Astrocyte of the cerebellum (primary cell): ENCODE measurements around the gene HOXC9.

Experiments
- DNase-seq: peaks from one replicate; pipeline ENCODE4 v3.0.0-alpha.2; 2011; ENCODE audit warnings: low read depth
- H3K4me3 ChIP-seq: 2 replicates; pipeline ENCODE4 v1.5.1; 2011; ENCODE audit warnings: mild to moderate bottlenecking, low read depth, low read length, moderate library complexity
- in situ Hi-C: cut with HindIII; loops from 2 replicates; pipeline ENCODE4 v1.10.0; 2017; ENCODE audit warnings: low sequenced_read_pairs
- TF ChIP-seq, protein P1 (sequence below): IDR thresholded peaks from 2 replicates; pipeline ENCODE4 v1.5.1; 2012; ENCODE audit warnings: low read length, low read depth, moderate library complexity, mild to moderate bottlenecking; ENCODE audit errors: missing control alignments

Gene HOXC9

DNA sequence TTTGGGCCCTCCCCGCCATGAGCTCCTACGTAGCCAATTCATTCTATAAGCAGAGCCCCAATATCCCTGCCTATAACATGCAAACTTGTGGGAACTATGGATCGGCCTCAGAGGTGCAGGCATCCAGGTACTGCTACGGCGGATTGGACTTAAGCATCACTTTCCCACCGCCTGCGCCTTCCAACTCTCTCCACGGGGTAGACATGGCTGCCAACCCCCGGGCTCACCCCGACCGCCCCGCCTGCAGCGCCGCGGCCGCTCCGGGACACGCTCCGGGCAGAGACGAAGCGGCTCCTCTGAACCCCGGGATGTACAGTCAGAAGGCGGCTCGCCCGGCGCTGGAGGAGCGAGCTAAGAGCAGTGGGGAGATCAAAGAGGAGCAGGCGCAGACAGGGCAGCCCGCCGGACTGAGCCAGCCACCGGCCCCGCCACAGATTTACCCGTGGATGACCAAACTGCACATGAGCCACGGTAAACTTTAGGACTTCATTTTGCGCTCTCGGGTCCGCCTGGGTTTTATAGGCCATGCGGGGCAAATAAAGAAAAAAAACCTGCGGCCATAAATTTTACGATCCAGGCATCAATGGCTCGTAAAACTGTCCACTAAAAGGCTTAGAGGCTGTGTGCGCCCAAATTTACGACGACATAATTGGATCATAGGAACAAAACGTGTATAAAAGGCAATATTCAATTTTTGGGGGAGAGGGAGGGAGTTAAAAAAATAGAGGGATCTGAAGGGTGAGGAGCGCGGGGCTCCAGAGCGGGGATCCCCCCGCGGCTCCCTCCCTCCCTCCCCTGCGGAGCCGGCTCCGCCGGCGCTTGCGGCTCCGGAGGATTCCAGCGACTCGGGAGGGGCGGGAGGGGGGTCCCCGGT is 33.4 kb downstream of the HOXC9 start:
- in situ Hi-C loops = no loop called here
- no peak overlapping the region for H3K4me3 ChIP-seq
- DNase-seq = no peak
- TF ChIP-seq, protein P1, sequence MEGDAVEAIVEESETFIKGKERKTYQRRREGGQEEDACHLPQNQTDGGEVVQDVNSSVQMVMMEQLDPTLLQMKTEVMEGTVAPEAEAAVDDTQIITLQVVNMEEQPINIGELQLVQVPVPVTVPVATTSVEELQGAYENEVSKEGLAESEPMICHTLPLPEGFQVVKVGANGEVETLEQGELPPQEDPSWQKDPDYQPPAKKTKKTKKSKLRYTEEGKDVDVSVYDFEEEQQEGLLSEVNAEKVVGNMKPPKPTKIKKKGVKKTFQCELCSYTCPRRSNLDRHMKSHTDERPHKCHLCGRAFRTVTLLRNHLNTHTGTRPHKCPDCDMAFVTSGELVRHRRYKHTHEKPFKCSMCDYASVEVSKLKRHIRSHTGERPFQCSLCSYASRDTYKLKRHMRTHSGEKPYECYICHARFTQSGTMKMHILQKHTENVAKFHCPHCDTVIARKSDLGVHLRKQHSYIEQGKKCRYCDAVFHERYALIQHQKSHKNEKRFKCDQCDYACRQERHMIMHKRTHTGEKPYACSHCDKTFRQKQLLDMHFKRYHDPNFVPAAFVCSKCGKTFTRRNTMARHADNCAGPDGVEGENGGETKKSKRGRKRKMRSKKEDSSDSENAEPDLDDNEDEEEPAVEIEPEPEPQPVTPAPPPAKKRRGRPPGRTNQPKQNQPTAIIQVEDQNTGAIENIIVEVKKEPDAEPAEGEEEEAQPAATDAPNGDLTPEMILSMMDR = no peak

DNA sequence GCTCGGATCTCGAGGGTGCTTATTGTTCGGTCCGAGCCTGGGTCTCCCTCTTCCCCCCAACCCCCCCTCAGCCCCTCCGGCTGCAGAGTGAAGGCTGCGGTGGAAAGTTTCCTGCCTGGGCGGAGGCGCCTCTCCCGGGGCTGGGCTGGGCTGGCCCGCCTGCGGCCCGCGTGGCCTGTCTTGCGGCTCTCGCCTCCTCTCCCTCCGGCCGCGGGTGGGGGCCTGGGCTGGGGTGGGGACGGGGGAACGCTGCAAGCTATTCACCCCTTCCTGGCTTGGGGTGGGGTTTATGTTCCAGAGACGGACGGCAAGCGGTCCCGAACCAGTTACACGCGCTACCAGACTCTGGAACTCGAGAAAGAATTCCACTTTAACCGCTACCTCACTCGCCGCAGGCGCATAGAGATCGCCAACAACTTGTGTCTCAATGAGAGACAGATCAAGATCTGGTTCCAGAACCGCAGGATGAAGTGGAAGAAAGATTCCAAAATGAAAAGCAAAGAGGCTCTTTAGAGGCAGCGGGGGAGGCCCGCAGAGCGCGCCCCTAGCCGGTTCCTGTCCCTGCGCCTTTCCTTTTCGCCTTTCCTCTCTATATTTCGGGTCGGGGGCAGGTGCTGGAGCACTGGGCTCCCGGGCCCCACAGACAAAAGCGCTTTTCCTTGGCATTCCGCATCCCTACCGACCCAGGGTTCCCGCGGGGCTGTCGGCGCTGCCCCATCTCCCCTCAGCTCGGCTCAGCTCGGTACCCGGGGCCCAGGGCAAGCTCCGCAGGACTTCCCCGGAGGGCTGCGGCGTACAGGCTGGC is 34.2 kb downstream of the HOXC9 start:
- H3K4me3 ChIP-seq = no peak overlapping the region
- TF ChIP-seq, protein P1 = no peak
- no peak for DNase-seq
- in situ Hi-C loops = no loop called here

GRCh38 chr12:54034785-54035310 is 34.9 kb downstream of the HOXC9 start:
- H3K4me3 ChIP-seq = no peak overlapping the region
- no peak for DNase-seq
- TF ChIP-seq, protein P1 = no peak
- in situ Hi-C loops = no loop called here

GRCh38 chr12:54035568-54036264 is 35.8 kb downstream of the HOXC9 start:
- no peak overlapping the region for H3K4me3 ChIP-seq
- in situ Hi-C loops = no loop called here
- DNase-seq = no peak
- TF ChIP-seq, protein P1 = no peak

DNA sequence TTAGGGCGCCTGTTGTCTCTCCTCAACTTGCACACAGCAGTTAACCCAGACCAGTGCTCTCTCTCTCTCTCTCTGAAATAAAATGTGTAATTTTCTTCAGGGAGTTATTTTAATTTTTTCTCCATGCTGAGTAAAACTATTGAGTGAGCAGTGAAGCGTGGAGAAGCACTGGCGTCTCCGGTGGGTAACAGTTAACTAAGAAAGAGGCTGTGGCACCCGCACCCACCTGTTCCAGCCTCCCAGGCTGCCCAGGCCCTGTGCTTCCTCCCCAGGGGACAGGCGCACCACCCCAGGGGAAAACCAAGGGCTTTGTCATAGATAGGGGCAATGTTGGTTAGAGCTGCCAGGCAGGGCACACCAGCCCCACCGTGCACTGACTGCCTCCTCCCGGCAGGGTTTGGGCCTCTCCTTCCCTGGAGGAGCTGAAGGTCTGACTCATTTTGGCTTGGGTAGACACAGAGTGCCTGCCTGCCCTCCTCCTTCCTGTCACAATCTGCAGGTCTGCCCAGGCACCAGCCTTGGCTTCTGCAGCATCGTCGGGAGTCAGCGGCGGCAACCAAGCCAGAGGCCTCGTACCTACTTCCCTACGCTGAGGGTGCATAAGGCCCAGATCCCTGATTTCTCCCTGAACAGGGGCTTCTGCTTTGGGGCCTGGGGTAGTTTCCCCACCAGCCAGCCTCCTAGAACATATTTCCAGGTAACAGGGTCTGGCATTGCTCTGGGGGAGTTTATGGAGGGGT is 36.8 kb downstream of the HOXC9 start:
- no peak for DNase-seq
- in situ Hi-C loops = no loop called here
- TF ChIP-seq, protein P1 = no peak
- no peak overlapping the region for H3K4me3 ChIP-seq
